Glutamatergic neuron (in vitro differentiated cells): ENCODE results near the gene EIF4G3. TPM values are rescaled to one million over a fixed set of nuclear protein-coding genes. Genes with fewer than 3 reads are reported as not detected.

Experiments used
- DNase-seq: peaks from one replicate; pipeline ENCODE4 v3.0.0; 2022
- H3K27ac Mint-ChIP-seq: one replicate; pipeline ENCODE4 v1.8.0; 2020; ENCODE audit warnings: mild to moderate bottlenecking, mixed read lengths, inconsistent platforms; ENCODE audit not compliant: unreplicated experiment
- H3K27me3 Mint-ChIP-seq: one replicate; pipeline ENCODE4 v1.8.0; 2020; ENCODE audit warnings: mild to moderate bottlenecking, moderate library complexity, mixed read lengths, inconsistent platforms; ENCODE audit not compliant: unreplicated experiment
- H3K36me3 Mint-ChIP-seq: one replicate; pipeline ENCODE4 v1.8.0; 2020; ENCODE audit warnings: mild to moderate bottlenecking, mixed read lengths, inconsistent platforms; ENCODE audit not compliant: unreplicated experiment
- H3K4me1 Mint-ChIP-seq: one replicate; pipeline ENCODE4 v1.8.0; 2020; ENCODE audit warnings: mild to moderate bottlenecking, low read depth, mixed read lengths, inconsistent platforms; ENCODE audit not compliant: unreplicated experiment
- H3K4me3 Mint-ChIP-seq: one replicate; pipeline ENCODE4 v1.8.0; 2020; ENCODE audit warnings: mild to moderate bottlenecking, mixed read lengths, inconsistent platforms; ENCODE audit not compliant: unreplicated experiment
- H3K9me3 Mint-ChIP-seq: one replicate; pipeline ENCODE4 v1.8.0; 2020; ENCODE audit warnings: mild to moderate bottlenecking, moderate library complexity, mixed read lengths, inconsistent platforms; ENCODE audit not compliant: unreplicated experiment
- long read RNA-seq: library from polyadenylated mRNA; unstranded; transcript quantifications from one replicate; pipeline ENCODE4 v2.0.0, GENCODE V29; 2020; ENCODE audit not compliant: unreplicated experiment
- total RNA-seq: library from RNA; stranded (reverse); fragmentation: NEBNext Ultra II Directional; extraction: Animal tissue kit (Norgen Biotek cat#: 25700); gene quantifications from one replicate; pipeline ENCODE4 v1.2.1, GENCODE V29; 2021; ENCODE audit not compliant: unreplicated experiment
- TF ChIP-seq, protein P1 (sequence below): fragments of 200-600 bp; sonication (generic); IDR thresholded peaks from one replicate; pipeline ENCODE4 v1.5.0; 2021; ENCODE audit not compliant: partially characterized antibody, unreplicated experiment

Gene EIF4G3
- total RNA-seq = 100 TPM
- long read RNA-seq, partial matches to known transcripts = 5 of 9 reads
- long read RNA-seq, other reads (novel, unspliced or antisense) = 4 of 9 reads

DNA sequence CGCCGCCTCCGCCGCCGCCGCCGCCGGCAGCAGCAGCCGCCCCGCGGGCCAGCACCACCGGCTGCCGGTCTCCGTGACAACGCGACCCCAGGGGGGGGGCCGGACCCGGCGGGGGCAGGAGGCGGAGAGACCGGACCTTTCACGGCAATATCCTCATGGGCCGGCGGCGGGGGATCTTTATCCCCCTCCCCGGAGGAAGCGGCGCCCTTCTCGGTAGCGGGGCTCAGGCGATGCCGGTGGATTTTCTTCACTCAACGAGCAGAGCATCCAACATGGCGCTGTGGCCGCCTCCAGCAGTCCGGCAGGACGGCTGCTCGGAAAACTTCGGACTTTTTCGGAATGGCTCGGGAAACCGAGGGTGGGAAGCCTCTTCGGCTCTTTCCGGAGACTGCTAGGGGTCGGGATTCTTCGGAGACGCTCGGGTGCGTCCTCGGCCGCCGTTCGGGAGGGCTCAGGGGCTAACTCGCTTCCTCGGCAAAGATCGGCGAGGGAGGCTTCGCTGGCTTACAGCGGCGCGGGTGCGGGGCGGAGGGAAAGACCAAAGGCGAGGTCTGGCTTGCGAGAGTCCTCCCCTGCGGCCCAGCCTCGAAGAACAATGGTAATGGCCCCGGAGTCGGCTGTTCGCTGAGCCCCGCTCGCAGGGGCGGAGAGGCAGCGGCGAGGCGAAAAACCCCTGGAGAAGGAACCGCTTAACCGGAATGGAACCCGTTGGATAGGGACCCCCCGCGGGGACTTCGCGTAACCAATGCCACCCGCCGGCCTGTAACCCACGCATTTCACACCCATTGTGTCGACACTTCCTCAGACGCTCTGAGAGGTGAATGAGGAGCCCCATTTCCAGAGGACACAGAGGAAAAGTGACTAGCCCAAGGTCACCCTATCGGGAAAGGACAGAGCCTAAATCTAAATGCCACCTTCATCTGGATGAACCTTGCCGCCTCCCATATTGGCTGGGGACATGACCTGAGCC, at the start of gene EIF4G3:
TSS of gene EIF4G3 (minus strand) at position 312 of the 970 bp plus-strand sequence. CDS start 174,155 bp downstream, outside the sequence.
- Mint-ChIP-seq H3K4me1 (peaks cover 13% of the 10 kb centered on the region), H3K27me3 (peaks cover 2% of the 10 kb centered on the region), H3K36me3 (no peaks in the 10 kb centered on the region), H3K27ac (peak within 1 kb of the TSS; percentile 86), H3K9me3 (peaks cover 3% of the 10 kb centered on the region), H3K4me3 (peak within 1 kb of the TSS; percentile 96)
- TF ChIP-seq, protein P1, sequence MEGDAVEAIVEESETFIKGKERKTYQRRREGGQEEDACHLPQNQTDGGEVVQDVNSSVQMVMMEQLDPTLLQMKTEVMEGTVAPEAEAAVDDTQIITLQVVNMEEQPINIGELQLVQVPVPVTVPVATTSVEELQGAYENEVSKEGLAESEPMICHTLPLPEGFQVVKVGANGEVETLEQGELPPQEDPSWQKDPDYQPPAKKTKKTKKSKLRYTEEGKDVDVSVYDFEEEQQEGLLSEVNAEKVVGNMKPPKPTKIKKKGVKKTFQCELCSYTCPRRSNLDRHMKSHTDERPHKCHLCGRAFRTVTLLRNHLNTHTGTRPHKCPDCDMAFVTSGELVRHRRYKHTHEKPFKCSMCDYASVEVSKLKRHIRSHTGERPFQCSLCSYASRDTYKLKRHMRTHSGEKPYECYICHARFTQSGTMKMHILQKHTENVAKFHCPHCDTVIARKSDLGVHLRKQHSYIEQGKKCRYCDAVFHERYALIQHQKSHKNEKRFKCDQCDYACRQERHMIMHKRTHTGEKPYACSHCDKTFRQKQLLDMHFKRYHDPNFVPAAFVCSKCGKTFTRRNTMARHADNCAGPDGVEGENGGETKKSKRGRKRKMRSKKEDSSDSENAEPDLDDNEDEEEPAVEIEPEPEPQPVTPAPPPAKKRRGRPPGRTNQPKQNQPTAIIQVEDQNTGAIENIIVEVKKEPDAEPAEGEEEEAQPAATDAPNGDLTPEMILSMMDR = no peak
- peak; percentile 100 for DNase-seq

GRCh38 chr1:21225065-21225464, 48.4 kb upstream of the EIF4G3 start:
- H3K36me3 Mint-ChIP-seq = no peaks in the 10 kb centered on the region
- DNase-seq = no peak
- no peaks in the 10 kb centered on the region for H3K27me3 Mint-ChIP-seq
- no peak overlapping the region for H3K27ac Mint-ChIP-seq
- peaks cover 1% of the 10 kb centered on the region for H3K9me3 Mint-ChIP-seq
- H3K4me1 Mint-ChIP-seq = no peaks in the 10 kb centered on the region
- TF ChIP-seq, protein P1 = no peak
- H3K4me3 Mint-ChIP-seq = no peak overlapping the region

GRCh38 chr1:21220815-21221214, 44.1 kb upstream of the EIF4G3 start:
- no peak for DNase-seq
- Mint-ChIP-seq H3K36me3 (no peaks in the 10 kb centered on the region), H3K9me3 (no peaks in the 10 kb centered on the region), H3K27ac (no peak overlapping the region), H3K27me3 (no peaks in the 10 kb centered on the region), H3K4me1 (no peaks in the 10 kb centered on the region), H3K4me3 (no peak overlapping the region)
- TF ChIP-seq, protein P1 = no peak

GRCh38 chr1:21219674-21220073, 43.0 kb upstream of the EIF4G3 start:
- TF ChIP-seq, protein P1 = no peak
- H3K4me1 Mint-ChIP-seq = no peaks in the 10 kb centered on the region
- no peak overlapping the region for H3K27ac Mint-ChIP-seq
- H3K36me3 Mint-ChIP-seq = no peaks in the 10 kb centered on the region
- H3K27me3 Mint-ChIP-seq = no peaks in the 10 kb centered on the region
- no peak for DNase-seq
- no peaks in the 10 kb centered on the region for H3K9me3 Mint-ChIP-seq
- no peak overlapping the region for H3K4me3 Mint-ChIP-seq
